ENCODE results near the gene WDFY4.

GRCh38 chr10:49015700-49016099 is 331.0 kb downstream of the WDFY4 start:
- no peak for TF ChIP-seq RAD21 (IDR thresholded peaks at IDR 0.05; ENCODE audit: low read depth)
- no peak for TF ChIP-seq MAX (IDR thresholded peaks at IDR 0.05)
- no peak for TF ChIP-seq EGR1 (IDR thresholded peaks at IDR 0.05)
- TF ChIP-seq TAF1 (IDR thresholded peaks at IDR 0.05; ENCODE audit: low read depth) = no peak
- TF ChIP-seq FOXM1 (IDR thresholded peaks at IDR 0.05; ENCODE audit: borderline replicate concordance, low read depth) = no peak
- no peak for TF ChIP-seq ZBTB7A (IDR thresholded peaks at IDR 0.05; ENCODE audit: low read depth)

Data from Ishikawa (cell line).